Liver (tissue), 3 donors: ENCODE results near the gene ACSS1.

ENCODE experiments used
- FOXA2 ChIP-seq: IDR thresholded peaks from 2 replicates; pipeline ENCODE4 v1.6.1; 2016; ENCODE audit warnings: antibody characterized with exemption
- GABPA ChIP-seq, 2 donors: IDR thresholded peaks in 1 of 2; conservative IDR thresholded peaks in 1 of 2; 2 replicates each; pipeline ENCODE4 v1.6.1; 2016; ENCODE audit warnings: antibody characterized with exemption in 2 of 2, mild to moderate bottlenecking in 1 of 2, moderate library complexity in 1 of 2
- RAD21 ChIP-seq, 2 donors: IDR thresholded peaks; 2 replicates each; pipeline ENCODE4 v1.6.1; 2016; ENCODE audit warnings: antibody characterized with exemption in 2 of 2, mild to moderate bottlenecking in 2 of 2
- SP1 ChIP-seq: IDR thresholded peaks from 2 replicates; pipeline ENCODE4 v1.6.1; 2018; ENCODE audit warnings: antibody characterized with exemption, mild to moderate bottlenecking
- TAF1 ChIP-seq: conservative IDR thresholded peaks from 2 replicates; pipeline ENCODE4 v1.6.1; 2016; ENCODE audit warnings: antibody characterized with exemption, mild to moderate bottlenecking
- YY1 ChIP-seq: IDR thresholded peaks from 2 replicates; pipeline ENCODE4 v1.6.1; 2016; ENCODE audit warnings: antibody characterized with exemption, mild to moderate bottlenecking
- TF ChIP-seq, protein P1 (sequence below): fragments of 150-350 bp; IDR thresholded peaks from 2 replicates; pipeline ENCODE4 v1.5.1; 2017; ENCODE audit warnings: improper control_type of control experiment, low read depth, low read length; ENCODE audit not compliant: missing input control
- TF ChIP-seq, protein P2 (sequence below): IDR thresholded peaks from 2 replicates; pipeline ENCODE4 v1.6.1; 2016; ENCODE audit warnings: antibody characterized with exemption, mild to moderate bottlenecking
- TF ChIP-seq, protein P3 (sequence below): IDR thresholded peaks from 2 replicates; pipeline ENCODE4 v1.6.1; 2016; ENCODE audit warnings: antibody characterized with exemption
- TF ChIP-seq, protein P4 (sequence below): IDR thresholded peaks from 2 replicates; pipeline ENCODE4 v1.6.1; 2016; ENCODE audit warnings: antibody characterized with exemption
- TF ChIP-seq, protein P5 (sequence below): IDR thresholded peaks from 2 replicates; pipeline ENCODE4 v1.6.1; 2016; ENCODE audit warnings: antibody characterized with exemption
- donor health status: healthy.
- donor health status: healthy.

DNA sequence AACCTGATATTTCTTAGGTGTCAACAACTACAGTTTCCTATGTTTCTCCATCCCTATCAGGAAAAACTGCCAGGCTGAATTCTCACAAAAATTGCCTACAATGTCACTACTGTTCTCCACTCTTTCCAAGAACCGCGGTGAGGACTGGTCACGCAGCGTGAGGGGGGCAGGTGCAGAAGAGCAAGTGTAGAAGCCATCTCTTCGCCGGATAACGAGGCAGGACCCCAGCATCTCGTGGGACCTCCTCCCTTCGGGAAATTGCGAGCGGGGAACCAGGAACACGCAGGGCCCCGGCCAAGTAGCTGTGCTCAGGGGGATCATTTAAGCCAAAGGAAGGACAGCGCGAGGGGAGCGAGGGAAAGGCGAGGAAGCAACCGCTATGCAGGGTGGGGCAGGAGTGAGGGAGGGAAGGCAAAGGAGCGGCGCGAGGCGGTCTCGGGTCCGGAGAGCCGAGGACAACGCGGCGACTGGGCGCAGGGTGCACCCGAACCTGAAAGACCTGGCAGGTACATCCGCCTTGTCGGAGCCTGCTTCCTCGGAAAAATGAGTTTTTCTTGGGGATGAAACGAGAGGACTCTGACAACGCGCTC, 65.9 kb downstream of the ACSS1 start:
- TF ChIP-seq TAF1 (no peak), YY1 (no peak), RAD21 (IDR thresholded peaks at IDR 0.05) (no peak), FOXA2 (no peak), SP1 (no peak), GABPA (IDR thresholded peaks at IDR 0.05 in 1 of 2, conservative IDR thresholded peaks at IDR 0.05 in 1 of 2) (no peak)
- TF ChIP-seq, protein P1, sequence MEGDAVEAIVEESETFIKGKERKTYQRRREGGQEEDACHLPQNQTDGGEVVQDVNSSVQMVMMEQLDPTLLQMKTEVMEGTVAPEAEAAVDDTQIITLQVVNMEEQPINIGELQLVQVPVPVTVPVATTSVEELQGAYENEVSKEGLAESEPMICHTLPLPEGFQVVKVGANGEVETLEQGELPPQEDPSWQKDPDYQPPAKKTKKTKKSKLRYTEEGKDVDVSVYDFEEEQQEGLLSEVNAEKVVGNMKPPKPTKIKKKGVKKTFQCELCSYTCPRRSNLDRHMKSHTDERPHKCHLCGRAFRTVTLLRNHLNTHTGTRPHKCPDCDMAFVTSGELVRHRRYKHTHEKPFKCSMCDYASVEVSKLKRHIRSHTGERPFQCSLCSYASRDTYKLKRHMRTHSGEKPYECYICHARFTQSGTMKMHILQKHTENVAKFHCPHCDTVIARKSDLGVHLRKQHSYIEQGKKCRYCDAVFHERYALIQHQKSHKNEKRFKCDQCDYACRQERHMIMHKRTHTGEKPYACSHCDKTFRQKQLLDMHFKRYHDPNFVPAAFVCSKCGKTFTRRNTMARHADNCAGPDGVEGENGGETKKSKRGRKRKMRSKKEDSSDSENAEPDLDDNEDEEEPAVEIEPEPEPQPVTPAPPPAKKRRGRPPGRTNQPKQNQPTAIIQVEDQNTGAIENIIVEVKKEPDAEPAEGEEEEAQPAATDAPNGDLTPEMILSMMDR = no peak
- TF ChIP-seq, protein P2, sequence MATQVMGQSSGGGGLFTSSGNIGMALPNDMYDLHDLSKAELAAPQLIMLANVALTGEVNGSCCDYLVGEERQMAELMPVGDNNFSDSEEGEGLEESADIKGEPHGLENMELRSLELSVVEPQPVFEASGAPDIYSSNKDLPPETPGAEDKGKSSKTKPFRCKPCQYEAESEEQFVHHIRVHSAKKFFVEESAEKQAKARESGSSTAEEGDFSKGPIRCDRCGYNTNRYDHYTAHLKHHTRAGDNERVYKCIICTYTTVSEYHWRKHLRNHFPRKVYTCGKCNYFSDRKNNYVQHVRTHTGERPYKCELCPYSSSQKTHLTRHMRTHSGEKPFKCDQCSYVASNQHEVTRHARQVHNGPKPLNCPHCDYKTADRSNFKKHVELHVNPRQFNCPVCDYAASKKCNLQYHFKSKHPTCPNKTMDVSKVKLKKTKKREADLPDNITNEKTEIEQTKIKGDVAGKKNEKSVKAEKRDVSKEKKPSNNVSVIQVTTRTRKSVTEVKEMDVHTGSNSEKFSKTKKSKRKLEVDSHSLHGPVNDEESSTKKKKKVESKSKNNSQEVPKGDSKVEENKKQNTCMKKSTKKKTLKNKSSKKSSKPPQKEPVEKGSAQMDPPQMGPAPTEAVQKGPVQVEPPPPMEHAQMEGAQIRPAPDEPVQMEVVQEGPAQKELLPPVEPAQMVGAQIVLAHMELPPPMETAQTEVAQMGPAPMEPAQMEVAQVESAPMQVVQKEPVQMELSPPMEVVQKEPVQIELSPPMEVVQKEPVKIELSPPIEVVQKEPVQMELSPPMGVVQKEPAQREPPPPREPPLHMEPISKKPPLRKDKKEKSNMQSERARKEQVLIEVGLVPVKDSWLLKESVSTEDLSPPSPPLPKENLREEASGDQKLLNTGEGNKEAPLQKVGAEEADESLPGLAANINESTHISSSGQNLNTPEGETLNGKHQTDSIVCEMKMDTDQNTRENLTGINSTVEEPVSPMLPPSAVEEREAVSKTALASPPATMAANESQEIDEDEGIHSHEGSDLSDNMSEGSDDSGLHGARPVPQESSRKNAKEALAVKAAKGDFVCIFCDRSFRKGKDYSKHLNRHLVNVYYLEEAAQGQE = no peak
- TF ChIP-seq, protein P3, sequence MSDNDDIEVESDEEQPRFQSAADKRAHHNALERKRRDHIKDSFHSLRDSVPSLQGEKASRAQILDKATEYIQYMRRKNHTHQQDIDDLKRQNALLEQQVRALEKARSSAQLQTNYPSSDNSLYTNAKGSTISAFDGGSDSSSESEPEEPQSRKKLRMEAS = no peak
- TF ChIP-seq, protein P4, sequence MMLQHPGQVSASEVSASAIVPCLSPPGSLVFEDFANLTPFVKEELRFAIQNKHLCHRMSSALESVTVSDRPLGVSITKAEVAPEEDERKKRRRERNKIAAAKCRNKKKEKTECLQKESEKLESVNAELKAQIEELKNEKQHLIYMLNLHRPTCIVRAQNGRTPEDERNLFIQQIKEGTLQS = no peak
- TF ChIP-seq, protein P5, sequence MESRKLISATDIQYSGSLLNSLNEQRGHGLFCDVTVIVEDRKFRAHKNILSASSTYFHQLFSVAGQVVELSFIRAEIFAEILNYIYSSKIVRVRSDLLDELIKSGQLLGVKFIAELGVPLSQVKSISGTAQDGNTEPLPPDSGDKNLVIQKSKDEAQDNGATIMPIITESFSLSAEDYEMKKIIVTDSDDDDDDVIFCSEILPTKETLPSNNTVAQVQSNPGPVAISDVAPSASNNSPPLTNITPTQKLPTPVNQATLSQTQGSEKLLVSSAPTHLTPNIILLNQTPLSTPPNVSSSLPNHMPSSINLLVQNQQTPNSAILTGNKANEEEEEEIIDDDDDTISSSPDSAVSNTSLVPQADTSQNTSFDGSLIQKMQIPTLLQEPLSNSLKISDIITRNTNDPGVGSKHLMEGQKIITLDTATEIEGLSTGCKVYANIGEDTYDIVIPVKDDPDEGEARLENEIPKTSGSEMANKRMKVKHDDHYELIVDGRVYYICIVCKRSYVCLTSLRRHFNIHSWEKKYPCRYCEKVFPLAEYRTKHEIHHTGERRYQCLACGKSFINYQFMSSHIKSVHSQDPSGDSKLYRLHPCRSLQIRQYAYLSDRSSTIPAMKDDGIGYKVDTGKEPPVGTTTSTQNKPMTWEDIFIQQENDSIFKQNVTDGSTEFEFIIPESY = no peak
